GM19452 (cell line): ENCODE results near the gene GTF3C4.
"Not testable (repeated sequence)": the region's sequence is repeated elsewhere in the genome, so short reads cannot be mapped to it uniquely, and the experiment has no call there.

ENCODE experiments used
- ATAC-seq: cut with Tn5 transposase; IDR thresholded peaks from one replicate; pipeline ENCODE4 v1.9.1; 2021; ENCODE audit not compliant: unreplicated experiment

Gene GTF3C4

GRCh38 chr9:132698989-132699388 is 28.7 kb downstream of the GTF3C4 start:
- no peak for ATAC-seq

- ATAC-seq, result no peak
Observed at GRCh38 chr9:132699956-132700355, 29.7 kb downstream of the GTF3C4 start.

- no peak for ATAC-seq
Observed at GRCh38 chr9:132702254-132702653, 32.0 kb downstream of the GTF3C4 start.

GRCh38 chr9:132703336-132703735 is 33.1 kb downstream of the GTF3C4 start:
- ATAC-seq, result no peak

GRCh38 chr9:132708239-132708638 is 38.0 kb downstream of the GTF3C4 start:
- no peak for ATAC-seq

GRCh38 chr9:132708769-132709430 is 38.6 kb downstream of the GTF3C4 start:
- ATAC-seq, result no peak

GRCh38 chr9:132710333-132710732 is 40.1 kb downstream of the GTF3C4 start:
- no peak for ATAC-seq

- not testable (repeated sequence) for ATAC-seq
Observed at GRCh38 chr9:132711152-132711551, 40.9 kb downstream of the GTF3C4 start.

- no peak for ATAC-seq
Observed at GRCh38 chr9:132711846-132712245, 41.6 kb downstream of the GTF3C4 start.

GRCh38 chr9:132712753-132713152 is 42.5 kb downstream of the GTF3C4 start:
- ATAC-seq, result no peak

GRCh38 chr9:132716007-132716406 is 45.7 kb downstream of the GTF3C4 start:
- ATAC-seq, result no peak

GRCh38 chr9:132717326-132717945 is 47.2 kb downstream of the GTF3C4 start:
- no peak for ATAC-seq

- ATAC-seq, result not testable (repeated sequence)
Observed at GRCh38 chr9:132718381-132718928, 48.2 kb downstream of the GTF3C4 start.

GRCh38 chr9:132721661-132722060 is 51.4 kb downstream of the GTF3C4 start:
- ATAC-seq, result no peak

- no peak for ATAC-seq
Observed at GRCh38 chr9:132722564-132723065, 52.4 kb downstream of the GTF3C4 start.

- no peak for ATAC-seq
Observed at GRCh38 chr9:132723809-132724208, 53.5 kb downstream of the GTF3C4 start.

- ATAC-seq, result no peak
Observed at GRCh38 chr9:132725306-132725705, 55.0 kb downstream of the GTF3C4 start.

GRCh38 chr9:132726576-132727130 is 56.4 kb downstream of the GTF3C4 start:
- ATAC-seq, result no peak

- no peak for ATAC-seq
Observed at GRCh38 chr9:132728071-132728470, 57.8 kb downstream of the GTF3C4 start.

GRCh38 chr9:132728497-132728896 is 58.2 kb downstream of the GTF3C4 start:
- ATAC-seq, result no peak

- no peak for ATAC-seq
Observed at GRCh38 chr9:132729235-132729890, 59.1 kb downstream of the GTF3C4 start.
